ENCODE measurements around the gene ADAT3. TPM values are rescaled to one million over a fixed set of nuclear protein-coding genes. Genes with fewer than 3 reads are reported as not detected.

The ADAT3 gene
- total RNA-seq, 1 experiment from 2014 or later: 6.9 TPM

DNA sequence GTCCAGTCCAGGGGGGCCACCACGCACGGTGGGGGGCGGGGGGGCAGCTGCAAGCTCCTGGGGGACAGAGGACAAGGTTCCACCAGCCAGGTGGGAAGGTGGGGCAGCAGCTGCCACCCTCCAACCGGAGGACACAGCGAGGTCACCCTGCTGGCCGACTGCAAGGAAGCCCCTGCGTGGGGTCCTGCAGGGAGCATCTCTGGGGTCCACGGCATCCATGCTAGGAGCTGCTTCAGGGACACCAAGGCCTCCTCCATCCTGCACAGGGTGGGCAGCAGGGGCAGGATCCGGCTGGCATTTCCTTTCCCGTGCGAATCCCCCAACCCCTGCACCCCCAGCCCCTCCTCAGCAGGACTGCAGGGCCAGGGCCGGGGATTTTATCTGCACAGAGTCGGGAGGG, 33.6 kb upstream of the ADAT3 start:
- TF ChIP-seq CTCF (IDR thresholded peaks at IDR 0.05; ENCODE audit: unreplicated experiment): no peak
- Mint-ChIP-seq H3K4me1 (ENCODE audit: insufficient read depth, unreplicated experiment) (peaks cover 7% of the 10 kb centered on the region), H3K27me3 (ENCODE audit: insufficient read depth, unreplicated experiment) (no peaks in the 10 kb centered on the region), H3K27ac (ENCODE audit: low read depth, unreplicated experiment) (no peak overlapping the region), H3K9me3 (ENCODE audit: unreplicated experiment) (no peaks in the 10 kb centered on the region), H3K36me3 (ENCODE audit: insufficient read depth, unreplicated experiment) (peaks cover 33% of the 10 kb centered on the region), H3K4me3 (ENCODE audit: unreplicated experiment) (no peak overlapping the region)
- DNase-seq (ENCODE audit: unreplicated experiment): no peak
- BruUV-seq (replicated peaks): no TSS peak
- intact Hi-C loops (cut with micrococcal nuclease): loop anchor here (5.0 kb wide), 1 partner anchor 36 kb away; the partner anchor contains the start of genes ADAT3 and SCAMP4
- ChIA-PET CTCF (interaction anchor here (0.5 kb wide), 1 partner anchor 26 kb away, joined by 4 read pairs; no protein-coding TSS in a partner anchor), POLR2A (interaction anchor here (1.3 kb wide), 1 partner anchor 190 kb away, joined by 3 read pairs; no protein-coding TSS in a partner anchor)

DNA sequence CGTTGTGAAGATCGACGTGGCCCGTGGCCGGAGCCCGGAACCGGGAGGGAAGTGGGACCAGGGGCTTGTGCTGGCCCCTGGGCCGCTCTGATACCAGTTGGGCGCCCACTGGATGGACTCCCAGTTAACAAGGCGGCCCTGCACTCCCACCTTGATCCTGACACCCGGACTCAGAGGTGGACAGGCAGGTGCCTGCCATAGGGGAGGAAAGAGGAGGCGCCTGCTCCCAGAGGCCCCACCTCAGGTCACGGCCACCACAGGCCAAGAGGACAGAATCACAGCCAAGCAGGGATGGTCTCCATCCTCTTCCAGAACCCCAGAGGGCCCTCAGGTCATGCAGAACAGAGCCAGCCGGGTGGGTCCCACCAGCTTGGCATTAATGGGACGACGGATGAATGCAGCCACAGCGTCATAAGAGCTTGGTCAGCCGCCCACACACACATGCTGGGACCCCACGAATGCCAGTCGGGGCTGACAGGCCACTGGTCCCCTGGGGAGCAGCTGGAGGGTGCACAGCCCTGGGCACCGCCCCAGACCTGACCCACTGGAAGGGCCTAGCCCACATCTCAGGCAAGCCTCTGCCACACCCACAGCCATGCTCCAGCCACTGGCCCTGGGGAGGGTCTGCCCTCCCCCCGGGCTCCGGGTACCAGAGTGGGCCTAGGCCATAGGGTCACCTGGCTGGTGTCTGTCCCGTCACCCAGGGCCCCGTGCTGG, 32.2 kb upstream of the ADAT3 start:
- intact Hi-C loops (cut with micrococcal nuclease): loop anchor here (5.0 kb wide), 1 partner anchor 34 kb away; the partner anchor contains the start of genes ADAT3 and SCAMP4
- CTCF ChIA-PET: interaction anchor here (1.2 kb wide), 1 partner anchor 8 kb away, joined by 3 read pairs; no protein-coding TSS in a partner anchor

DNA sequence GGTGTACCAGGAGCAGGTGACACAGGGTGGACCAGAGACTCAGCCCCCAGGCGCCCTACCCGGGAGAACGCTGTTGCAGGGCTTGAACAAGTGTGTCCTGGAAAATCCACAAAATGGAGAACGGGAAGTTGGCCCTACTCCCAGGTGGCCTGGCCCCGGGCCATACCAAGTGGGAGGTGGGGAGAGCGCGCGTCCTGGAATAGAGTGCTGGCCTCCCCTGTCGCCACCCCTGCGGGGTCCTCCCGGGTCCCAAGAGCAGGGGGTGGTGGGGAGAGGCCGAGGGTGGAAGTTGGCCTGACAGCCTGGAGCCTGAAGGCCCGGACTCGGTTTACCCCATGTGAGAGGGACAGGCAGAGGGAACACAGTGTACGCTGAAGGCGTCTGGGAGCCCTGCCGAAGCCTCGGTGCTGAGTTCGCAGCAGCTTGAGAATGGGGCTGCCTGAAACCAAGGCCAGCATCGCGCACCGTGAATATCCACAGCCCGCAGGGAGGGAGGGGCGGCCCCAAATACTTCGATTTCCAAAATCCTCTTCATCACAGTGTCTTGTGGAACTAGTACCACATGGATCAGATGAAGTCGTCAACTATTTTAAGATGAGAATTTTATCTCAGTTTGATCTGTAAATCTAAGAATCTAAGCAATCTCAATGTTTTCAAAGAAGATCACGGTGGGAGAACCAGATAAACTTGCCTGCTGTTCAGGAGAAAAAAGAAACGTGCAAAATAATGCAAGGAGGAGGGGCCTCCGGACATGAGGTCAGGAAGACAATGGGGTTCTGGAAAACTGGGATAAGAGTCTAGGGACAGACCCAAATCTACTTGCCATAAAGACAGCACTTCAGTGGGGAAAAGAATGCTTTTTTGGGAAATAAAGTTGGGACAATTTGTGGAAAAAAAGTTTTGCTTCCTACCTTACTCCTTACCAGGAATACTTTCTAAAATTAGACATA, 31.4 kb upstream of the ADAT3 start:
- intact Hi-C loops (cut with micrococcal nuclease): loop anchor here (5.0 kb wide), 1 partner anchor 34 kb away; the partner anchor contains the start of genes ADAT3 and SCAMP4
- peak; percentile 51 for DNase-seq (ENCODE audit: unreplicated experiment)
- H3K36me3 Mint-ChIP-seq (ENCODE audit: insufficient read depth, unreplicated experiment): peaks cover 27% of the 10 kb centered on the region
- H3K4me3 Mint-ChIP-seq (ENCODE audit: unreplicated experiment): peak overlapping the region; percentile 99
- no peaks in the 10 kb centered on the region for H3K9me3 Mint-ChIP-seq (ENCODE audit: unreplicated experiment)
- no TSS peak for BruUV-seq (replicated peaks)
- peak overlapping the region; percentile 91 for H3K27ac Mint-ChIP-seq (ENCODE audit: low read depth, unreplicated experiment)
- ChIA-PET CTCF (interaction anchor here (1.2 kb wide), 2 partner anchors 9 to 55 kb away, joined by 3 read pairs; no protein-coding TSS in a partner anchor), POLR2A (interaction anchor here (0.6 to 3.3 kb wide), 8 partner anchors 8 to 362 kb away, joined by 3 to 35 read pairs (median 9); partner anchors contain the start of gene ABHD17A)
- TF ChIP-seq CTCF (IDR thresholded peaks at IDR 0.05; ENCODE audit: unreplicated experiment): no peak
- no peaks in the 10 kb centered on the region for H3K27me3 Mint-ChIP-seq (ENCODE audit: insufficient read depth, unreplicated experiment)
- peaks cover 7% of the 10 kb centered on the region for H3K4me1 Mint-ChIP-seq (ENCODE audit: insufficient read depth, unreplicated experiment)

More for the DNA sequence above, 32.2 kb upstream of the ADAT3 start:
- H3K9me3 Mint-ChIP-seq (ENCODE audit: unreplicated experiment): no peaks in the 10 kb centered on the region
- peaks cover 7% of the 10 kb centered on the region for H3K4me1 Mint-ChIP-seq (ENCODE audit: insufficient read depth, unreplicated experiment)
- no peaks in the 10 kb centered on the region for H3K27me3 Mint-ChIP-seq (ENCODE audit: insufficient read depth, unreplicated experiment)
- POLR2A ChIA-PET: interaction anchor here (0.6 to 3.3 kb wide), 4 partner anchors 8 to 541 kb away, joined by 3 to 26 read pairs (median 8); no protein-coding TSS in a partner anchor
- no peak for TF ChIP-seq CTCF (IDR thresholded peaks at IDR 0.05; ENCODE audit: unreplicated experiment)
- no peak for DNase-seq (ENCODE audit: unreplicated experiment)
- H3K4me3 Mint-ChIP-seq (ENCODE audit: unreplicated experiment): peak overlapping the region; percentile 99
- BruUV-seq (replicated peaks): no TSS peak
- peak overlapping the region; percentile 91 for H3K27ac Mint-ChIP-seq (ENCODE audit: low read depth, unreplicated experiment)
- H3K36me3 Mint-ChIP-seq (ENCODE audit: insufficient read depth, unreplicated experiment): peaks cover 31% of the 10 kb centered on the region
